GM19438 (cell line): ENCODE measurements around the gene ALK.

Experiments used
- ATAC-seq: cut with Tn5 transposase; IDR thresholded peaks from one replicate; pipeline ENCODE4 v1.9.1; 2021; ENCODE audit warnings: low read depth; ENCODE audit not compliant: unreplicated experiment

The ALK gene

GRCh38 chr2:29617351-29617750 is 304.0 kb downstream of the ALK start:
- no peak for ATAC-seq

DNA sequence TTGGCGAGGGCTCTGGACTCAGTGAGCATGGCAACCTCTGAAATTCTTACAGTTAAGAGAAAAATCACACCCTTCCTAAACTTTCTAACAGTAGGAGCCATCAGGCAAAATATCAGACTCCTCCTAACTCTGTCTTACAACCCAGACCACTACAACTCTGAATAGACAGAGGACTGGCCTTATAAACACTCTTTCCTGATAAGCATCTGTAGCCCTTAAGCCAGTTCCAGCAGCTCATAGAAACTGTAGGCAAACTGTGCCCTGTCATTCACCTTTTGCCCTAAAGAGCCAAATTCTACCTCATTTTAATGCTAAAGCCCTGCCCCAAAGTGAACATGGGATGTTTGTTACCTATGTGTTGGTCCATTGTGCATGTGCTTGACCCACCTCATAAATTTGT is 304.8 kb downstream of the ALK start:
- no peak for ATAC-seq

DNA sequence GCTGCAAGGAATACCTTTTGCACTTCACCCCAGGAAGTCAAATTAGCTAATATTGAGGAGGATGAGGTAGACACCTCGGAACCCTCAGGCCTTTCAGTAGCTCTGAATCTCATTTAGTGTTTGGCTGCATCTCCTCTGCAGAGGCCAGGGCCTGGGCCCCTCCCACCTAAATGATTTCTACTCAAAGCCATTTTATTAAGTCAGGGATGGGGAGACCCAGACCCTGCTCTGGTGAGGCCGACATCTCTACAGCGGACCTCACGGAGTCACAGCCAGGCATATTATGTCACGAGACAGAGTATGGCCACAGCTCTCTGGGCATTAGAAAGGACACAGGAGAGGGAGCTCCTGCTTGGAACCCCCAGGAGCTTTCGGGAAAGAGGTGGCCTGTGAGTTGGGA is 305.5 kb downstream of the ALK start:
- ATAC-seq = no peak

GRCh38 chr2:29615183-29615582 is 306.2 kb downstream of the ALK start:
- no peak for ATAC-seq

GRCh38 chr2:29614295-29614830 is 307.0 kb downstream of the ALK start:
- no peak for ATAC-seq

GRCh38 chr2:29613792-29614266 is 307.6 kb downstream of the ALK start:
- ATAC-seq = no peak

DNA sequence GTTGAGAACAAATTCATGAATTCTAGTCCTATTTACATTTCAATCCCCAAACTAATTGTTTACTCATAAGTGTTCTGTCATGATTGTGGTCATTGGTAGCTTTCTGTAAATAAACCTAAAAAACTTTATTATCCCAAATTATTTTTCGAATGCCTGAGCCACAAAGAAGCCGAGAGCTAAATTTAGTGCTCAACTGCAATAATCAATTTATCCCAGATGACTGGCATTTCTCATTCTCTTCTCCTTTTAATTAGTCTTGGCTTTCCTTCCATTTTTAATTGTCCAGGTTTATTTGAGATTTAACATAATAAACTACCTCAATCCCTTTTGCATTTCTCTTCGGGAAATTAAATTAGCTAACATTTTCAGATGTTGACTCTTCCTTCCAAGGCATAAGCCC is 308.3 kb downstream of the ALK start:
- no peak for ATAC-seq

DNA sequence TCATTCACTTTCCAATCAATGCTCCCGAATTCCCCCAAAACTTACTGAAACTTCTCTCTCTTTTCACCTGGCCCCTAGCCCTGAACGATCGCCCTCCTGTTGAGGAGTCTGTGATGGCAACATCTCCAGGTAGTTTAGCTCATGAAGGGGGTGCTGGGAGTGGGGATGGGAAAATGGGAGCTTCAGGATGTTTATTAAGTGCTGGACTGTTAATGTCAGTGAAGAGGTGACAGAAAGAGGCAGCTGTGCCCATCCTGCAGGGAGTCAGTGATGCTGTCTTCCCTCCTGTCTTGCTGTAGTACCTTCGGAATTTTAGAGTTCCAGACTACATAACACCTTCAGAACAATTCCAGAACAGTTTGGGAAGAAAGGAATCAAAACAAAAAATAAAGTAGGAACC is 308.8 kb downstream of the ALK start:
- no peak for ATAC-seq

DNA sequence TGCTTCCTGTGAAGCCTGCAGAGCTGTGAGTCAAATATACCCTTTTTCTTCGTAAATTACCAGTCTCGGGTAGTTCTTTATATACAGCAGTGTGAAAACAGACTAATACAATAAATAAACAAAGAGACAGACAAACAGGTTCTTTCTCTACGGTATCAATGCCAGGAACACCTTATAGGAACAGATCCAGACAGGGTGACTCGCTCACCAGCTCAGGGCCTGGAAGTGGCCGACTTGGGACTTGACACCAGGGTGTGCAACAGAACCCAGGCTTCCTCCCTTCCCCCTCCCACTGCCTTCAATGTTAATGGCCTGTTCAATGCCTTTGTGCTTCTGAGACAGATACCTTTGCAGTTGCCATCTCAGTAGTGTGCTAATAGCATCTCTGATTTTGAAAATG is 309.5 kb downstream of the ALK start:
- ATAC-seq = no peak

- no peak for ATAC-seq
These were observed 310.1 kb downstream of the ALK start for GRCh38 chr2:29611261-29611660.

DNA sequence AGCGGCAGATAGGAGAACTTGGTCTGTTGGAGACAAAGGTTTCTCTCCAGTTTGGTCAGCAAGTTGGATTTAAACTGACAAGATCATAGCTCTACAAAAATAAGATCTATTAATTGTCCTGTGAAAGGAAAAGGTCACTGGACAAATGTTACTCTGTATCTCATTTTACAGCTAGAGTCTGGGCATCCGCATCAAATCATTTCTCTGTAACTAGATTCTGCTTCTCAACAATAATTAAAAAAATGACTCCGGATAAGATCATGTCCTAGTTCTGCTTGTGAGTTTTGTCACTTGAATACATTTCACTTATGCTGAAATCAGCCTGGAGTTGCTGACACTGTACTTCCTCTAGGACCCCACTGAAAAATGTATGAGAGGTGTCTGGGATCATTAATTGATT is 310.8 kb downstream of the ALK start:
- ATAC-seq = no peak

DNA sequence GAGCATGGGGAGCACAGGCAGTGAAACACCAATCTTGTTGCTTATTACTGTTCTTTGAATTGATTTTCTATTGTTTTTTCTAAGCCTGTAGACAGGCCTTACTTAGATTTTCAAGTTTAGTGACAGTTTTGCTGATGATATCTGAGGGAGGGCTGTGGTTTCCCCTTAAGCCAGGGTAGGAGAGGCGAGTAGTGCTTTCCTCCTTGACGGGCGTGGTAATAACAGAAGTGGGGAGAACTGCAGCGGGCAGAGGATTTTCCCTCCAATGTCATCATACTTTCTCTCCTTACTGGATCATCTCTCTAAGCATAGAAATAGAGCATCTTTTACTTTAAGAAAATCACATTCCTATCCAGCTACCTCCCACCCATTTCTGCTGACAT is 314.4 kb downstream of the ALK start:
- ATAC-seq = no peak

- ATAC-seq = no peak
These were observed 315.0 kb downstream of the ALK start for GRCh38 chr2:29606104-29607037.

DNA sequence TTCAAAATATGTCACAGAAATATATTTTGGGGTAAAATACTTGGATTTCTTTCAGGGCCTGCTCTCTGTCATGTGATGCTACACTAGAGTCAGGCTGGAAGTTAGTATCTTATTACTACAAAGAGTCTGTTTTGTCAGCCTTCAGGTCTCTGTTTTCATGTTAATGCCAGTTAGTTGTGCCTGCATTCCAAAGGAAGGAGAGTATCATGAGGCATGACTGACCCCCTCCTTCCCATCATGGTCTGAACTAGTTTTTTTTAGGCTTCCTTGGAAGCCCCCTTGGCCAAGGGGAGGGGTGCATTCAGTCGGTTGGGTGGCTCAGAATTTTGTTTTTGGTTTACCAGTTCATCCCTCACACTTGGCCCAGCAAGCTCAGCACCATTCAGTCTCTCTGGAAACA is 318.0 kb downstream of the ALK start:
- ATAC-seq = no peak

DNA sequence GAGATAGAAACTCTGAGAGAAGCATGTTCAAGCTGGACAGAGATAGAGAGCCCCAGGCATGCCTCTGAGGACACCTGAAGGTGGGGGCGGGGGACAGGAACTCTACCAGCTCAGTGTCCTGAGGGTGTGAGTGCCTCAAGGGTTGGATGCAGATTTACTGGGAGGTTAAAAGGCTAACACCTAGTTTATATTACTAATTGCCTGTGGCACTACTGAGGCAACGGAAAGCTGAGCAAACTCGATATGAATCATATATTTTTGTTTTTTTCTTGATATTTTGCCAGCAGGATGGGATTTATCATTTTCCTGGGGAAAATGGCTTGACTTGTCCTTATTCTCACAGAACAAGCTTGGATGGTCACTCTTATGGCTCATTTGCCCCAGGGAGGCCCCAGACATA is 319.5 kb downstream of the ALK start:
- no peak for ATAC-seq

- no peak for ATAC-seq
These were observed 320.1 kb downstream of the ALK start for GRCh38 chr2:29601321-29601720.

- ATAC-seq = no peak
These were observed 321.4 kb downstream of the ALK start for GRCh38 chr2:29599946-29600345.

DNA sequence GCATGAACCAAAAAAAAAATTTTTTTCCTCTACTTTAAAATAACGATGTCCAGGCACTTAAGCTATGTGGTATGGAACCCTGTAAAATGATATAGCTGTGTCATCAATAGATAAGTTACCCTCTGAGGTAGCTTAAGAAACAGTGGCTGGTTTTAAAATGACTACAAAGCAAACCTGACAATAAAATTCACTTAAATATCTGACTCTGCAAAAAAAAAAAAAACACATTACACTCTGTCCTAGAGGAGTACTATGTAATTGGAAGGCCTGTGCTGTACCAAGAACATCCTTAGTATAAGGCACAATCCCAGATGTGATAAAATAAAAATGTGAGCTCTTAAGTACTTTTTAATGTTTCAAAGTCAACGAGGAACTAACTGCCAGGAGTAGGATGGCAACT is 322.4 kb downstream of the ALK start:
- ATAC-seq = no peak

DNA sequence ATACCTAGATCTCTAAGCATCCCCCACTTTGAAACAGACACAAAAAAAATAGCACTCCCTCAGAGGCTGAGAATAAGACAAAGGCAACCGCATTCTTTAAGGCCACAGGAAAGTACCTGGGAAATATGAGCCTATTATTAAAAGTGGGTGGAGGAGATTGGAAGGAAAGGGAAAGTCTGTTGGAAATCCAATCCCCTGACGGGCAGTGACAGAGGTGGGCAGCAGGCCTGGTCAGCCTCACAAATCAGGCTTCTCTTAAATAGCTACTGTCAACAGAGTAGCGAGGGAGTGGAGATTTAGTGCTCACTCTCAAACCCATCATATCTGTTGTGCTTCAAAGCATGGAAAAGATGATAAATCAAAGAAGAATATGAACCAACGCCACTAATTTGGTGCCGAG is 324.4 kb downstream of the ALK start:
- ATAC-seq = no peak

GRCh38 chr2:29596584-29596983 is 324.8 kb downstream of the ALK start:
- no peak for ATAC-seq

- no peak for ATAC-seq
These were observed 329.8 kb downstream of the ALK start for GRCh38 chr2:29591600-29591999.

DNA sequence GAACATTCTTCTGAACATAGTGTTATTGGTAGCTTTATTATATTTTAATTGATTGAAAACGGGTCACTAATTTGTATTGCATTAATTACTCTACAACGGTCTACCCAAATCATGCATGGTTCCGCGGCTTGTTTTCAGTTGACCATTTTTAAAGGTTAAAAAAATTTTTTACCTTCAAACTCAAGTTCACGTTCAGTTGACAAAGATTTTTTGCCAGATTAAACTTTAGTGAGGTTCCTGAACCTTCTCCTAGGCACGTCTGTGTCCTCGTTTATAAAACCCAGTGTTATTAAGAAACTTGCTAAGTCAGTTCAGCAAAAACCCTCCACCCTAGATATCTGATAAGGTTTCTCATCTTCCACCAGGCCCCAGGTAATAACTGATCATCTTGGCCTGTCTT is 331.2 kb downstream of the ALK start:
- ATAC-seq = no peak
